HepG2 (cell line): ENCODE results near the gene RNASE4. TPM values are rescaled to one million over a fixed set of nuclear protein-coding genes. Genes with fewer than 3 reads are reported as not detected.

Experiments used
- ARID2 ChIP-seq: sonication (generic); formaldehyde crosslinking; IDR thresholded peaks from 2 replicates; pipeline ENCODE4 v1.8.1; 2022; ENCODE audit warnings: mild to moderate bottlenecking, missing genetic modification reagents, borderline replicate concordance
- ATM ChIP-seq: fragments of 450-650 bp; IDR thresholded peaks from 2 replicates; pipeline ENCODE4 v1.7.1; 2017; ENCODE audit warnings: mild to moderate bottlenecking, borderline replicate concordance
- CENPX ChIP-seq: sonication (generic); formaldehyde crosslinking; IDR thresholded peaks from 2 replicates; pipeline ENCODE4 v1.9.0; 2021; ENCODE audit warnings: mild to moderate bottlenecking, missing genetic modification reagents, moderate library complexity
- FIP1L1 ChIP-seq: fragments of 200-400 bp; formaldehyde crosslinking; IDR thresholded peaks from 2 replicates; pipeline ENCODE4 v1.6.1; 2018; ENCODE audit warnings: low read depth, mild to moderate bottlenecking, low read length, moderate library complexity, borderline replicate concordance; ENCODE audit not compliant: insufficient read depth
- FOXO1 ChIP-seq: sonication (generic); formaldehyde crosslinking; IDR thresholded peaks from 2 replicates; pipeline ENCODE4 v1.4.0; 2020; ENCODE audit warnings: missing genetic modification reagents
- GPBP1L1 ChIP-seq: sonication (generic); formaldehyde crosslinking; IDR thresholded peaks from 2 replicates; pipeline ENCODE4 v1.5.0; 2020; ENCODE audit warnings: mild to moderate bottlenecking, missing genetic modification reagents
- KDM5B ChIP-seq: sonication (generic); formaldehyde crosslinking; IDR thresholded peaks from 2 replicates; pipeline ENCODE4 v1.4.0; 2020; ENCODE audit warnings: missing genetic modification reagents, mild to moderate bottlenecking, borderline replicate concordance
- RBAK ChIP-seq: sonication (generic); formaldehyde crosslinking; IDR thresholded peaks from 2 replicates; pipeline ENCODE4 v1.5.1; 2020; ENCODE audit warnings: mild to moderate bottlenecking, missing genetic modification reagents
- RCOR2 ChIP-seq: IDR thresholded peaks from 2 replicates; pipeline ENCODE4 v1.6.1; 2016; ENCODE audit warnings: missing biosample characterization, missing genetic modification reagents
- ZBED4 ChIP-seq: sonication (generic); formaldehyde crosslinking; IDR thresholded peaks from 2 replicates; pipeline ENCODE4 v1.4.0; 2020; ENCODE audit warnings: missing genetic modification reagents, borderline replicate concordance
- ZBTB21 ChIP-seq: sonication (generic); formaldehyde crosslinking; IDR thresholded peaks from 2 replicates; pipeline ENCODE4 v1.4.0; 2020; ENCODE audit warnings: missing genetic modification reagents
- ZNF274 ChIP-seq: sonication (generic); formaldehyde crosslinking; IDR thresholded peaks from 2 replicates; pipeline ENCODE4 v1.5.1; 2020; ENCODE audit warnings: mild to moderate bottlenecking, missing genetic modification reagents
- ZNF282 ChIP-seq: fragments of 450-650 bp; IDR thresholded peaks from 2 replicates; pipeline ENCODE4 v1.6.1; 2018; ENCODE audit not compliant: partially characterized antibody
- ZNF317 ChIP-seq: sonication (generic); formaldehyde crosslinking; IDR thresholded peaks from 2 replicates; pipeline ENCODE4 v1.5.0; 2020; ENCODE audit warnings: mild to moderate bottlenecking, missing genetic modification reagents
- ZNF589 ChIP-seq: sonication (generic); formaldehyde crosslinking; conservative IDR thresholded peaks from 2 replicates; pipeline ENCODE4 v1.8.0; 2022; ENCODE audit warnings: mild to moderate bottlenecking, moderate library complexity, missing genetic modification reagents
- ZNF598 ChIP-seq: sonication (generic); formaldehyde crosslinking; IDR thresholded peaks from 2 replicates; pipeline ENCODE4 v1.5.1; 2020; ENCODE audit warnings: mild to moderate bottlenecking, missing genetic modification reagents, borderline replicate concordance
- ZNF615 ChIP-seq: sonication (generic); formaldehyde crosslinking; IDR thresholded peaks from 2 replicates; pipeline ENCODE4 v1.5.0; 2020; ENCODE audit warnings: mild to moderate bottlenecking, missing genetic modification reagents, borderline replicate concordance
- ZNF792 ChIP-seq: IDR thresholded peaks from 2 replicates; pipeline ENCODE4 v1.6.1; 2016
- polyA plus RNA-seq, 8 experiments: library from polyadenylated mRNA; depleted of rRNA in 3 of 8; stranded (reverse) in 7 of 8; unstranded in 1 of 8; fragments of >200 nt; fragmentation: Illumina TruSeq in 4 of 8; extraction: Trizol in 4 of 8; gene quantifications; 2 replicates each; pipeline versions ENCODE4 v1.2.1 to v1.2.3, GENCODE V29; 2011 to 2016; ENCODE audit warnings: low read depth in 4 of 8, missing spikeins in 1 of 8, mixed read lengths in 1 of 8; ENCODE audit not compliant: insufficient read depth in 1 of 8
- total RNA-seq, 5 experiments: library from RNA; depleted of rRNA; stranded (reverse); fragments of >200 nt; fragmentation: Illumina TruSeq; extraction: Trizol; gene quantifications; 2 replicates each; pipeline ENCODE4 v1.2.3, GENCODE V29; 2016; ENCODE audit warnings: low read depth in 1 of 5
- TF ChIP-seq, protein P1 (sequence below): sonication (generic); formaldehyde crosslinking; IDR thresholded peaks from 2 replicates; pipeline ENCODE4 v1.5.0; 2020; ENCODE audit warnings: mild to moderate bottlenecking, missing genetic modification reagents
- TF ChIP-seq, protein P2 (sequence below): sonication (generic); formaldehyde crosslinking; IDR thresholded peaks from 2 replicates; pipeline ENCODE4 v1.5.0; 2020; ENCODE audit warnings: mild to moderate bottlenecking, missing genetic modification reagents, moderate library complexity

RNASE4 gene
- total and polyA plus RNA-seq, 2 of the 13 experiments (the other 11 are each of a cell fraction or from before 2014, with no cell fraction given): 109 to 983 TPM

DNA sequence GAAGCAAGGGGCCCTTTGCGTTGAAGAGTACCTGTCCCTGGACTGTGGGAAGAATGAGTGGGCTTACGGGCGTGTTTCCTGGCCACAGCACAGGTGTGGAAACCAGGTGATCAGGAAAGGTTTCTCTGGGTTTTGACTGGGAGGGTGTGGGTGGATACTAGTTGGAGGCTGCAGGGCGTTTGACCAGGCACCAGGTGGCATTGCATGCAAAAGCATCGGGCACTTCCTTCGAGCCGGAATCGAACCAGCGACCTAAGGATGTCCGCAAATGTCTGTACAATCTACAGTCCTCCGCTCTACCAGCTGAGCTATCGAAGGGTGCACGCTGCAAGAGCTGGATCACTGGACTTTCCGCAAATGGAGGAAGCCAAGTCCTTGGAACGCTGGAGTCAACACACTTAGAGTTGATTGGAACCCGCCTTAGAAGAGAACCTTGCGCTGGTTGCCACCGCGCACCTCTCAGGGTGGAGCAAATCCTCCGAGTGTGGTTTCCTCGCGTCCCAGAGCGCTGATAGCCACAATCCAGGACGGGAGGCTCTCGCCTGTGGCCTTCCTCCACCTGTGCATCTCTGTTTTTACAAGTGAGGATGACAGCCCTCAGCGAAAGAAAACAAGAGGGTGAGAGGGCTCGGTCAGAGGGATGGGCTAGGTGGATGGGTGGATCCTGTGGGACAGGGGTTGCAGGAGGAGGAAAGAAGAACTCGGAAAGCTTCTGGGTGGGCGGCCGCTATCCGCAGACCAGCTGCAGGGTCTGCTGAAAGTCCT lies 21.2 kb upstream of the RNASE4 start (continued):
- TF ChIP-seq RBAK: no peak
- no peak for TF ChIP-seq ZNF317 (CRISPR knock-in tag)
- no peak for TF ChIP-seq GPBP1L1 (CRISPR knock-in tag)
- no peak for TF ChIP-seq FOXO1
- TF ChIP-seq ZNF282: no peak
- no peak for TF ChIP-seq ZNF598 (CRISPR knock-in tag)
- TF ChIP-seq, protein P1, sequence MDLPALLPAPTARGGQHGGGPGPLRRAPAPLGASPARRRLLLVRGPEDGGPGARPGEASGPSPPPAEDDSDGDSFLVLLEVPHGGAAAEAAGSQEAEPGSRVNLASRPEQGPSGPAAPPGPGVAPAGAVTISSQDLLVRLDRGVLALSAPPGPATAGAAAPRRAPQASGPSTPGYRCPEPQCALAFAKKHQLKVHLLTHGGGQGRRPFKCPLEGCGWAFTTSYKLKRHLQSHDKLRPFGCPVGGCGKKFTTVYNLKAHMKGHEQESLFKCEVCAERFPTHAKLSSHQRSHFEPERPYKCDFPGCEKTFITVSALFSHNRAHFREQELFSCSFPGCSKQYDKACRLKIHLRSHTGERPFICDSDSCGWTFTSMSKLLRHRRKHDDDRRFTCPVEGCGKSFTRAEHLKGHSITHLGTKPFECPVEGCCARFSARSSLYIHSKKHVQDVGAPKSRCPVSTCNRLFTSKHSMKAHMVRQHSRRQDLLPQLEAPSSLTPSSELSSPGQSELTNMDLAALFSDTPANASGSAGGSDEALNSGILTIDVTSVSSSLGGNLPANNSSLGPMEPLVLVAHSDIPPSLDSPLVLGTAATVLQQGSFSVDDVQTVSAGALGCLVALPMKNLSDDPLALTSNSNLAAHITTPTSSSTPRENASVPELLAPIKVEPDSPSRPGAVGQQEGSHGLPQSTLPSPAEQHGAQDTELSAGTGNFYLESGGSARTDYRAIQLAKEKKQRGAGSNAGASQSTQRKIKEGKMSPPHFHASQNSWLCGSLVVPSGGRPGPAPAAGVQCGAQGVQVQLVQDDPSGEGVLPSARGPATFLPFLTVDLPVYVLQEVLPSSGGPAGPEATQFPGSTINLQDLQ (CRISPR knock-in tag): no peak
- TF ChIP-seq KDM5B (CRISPR knock-in tag): peak; percentile 64; the same call in 1 of the 2 replicates
- TF ChIP-seq ZNF589: no peak
- no peak for TF ChIP-seq ZNF792 (CRISPR knock-in tag)
- no peak for TF ChIP-seq ZNF274 (CRISPR knock-in tag)
- TF ChIP-seq ATM: no peak
- 0 out of 2 replicates have a peak, but pooled peaks have one; percentile 50 for TF ChIP-seq ZNF615 (CRISPR knock-in tag)
- no peak for TF ChIP-seq FIP1L1
- TF ChIP-seq, protein P2, sequence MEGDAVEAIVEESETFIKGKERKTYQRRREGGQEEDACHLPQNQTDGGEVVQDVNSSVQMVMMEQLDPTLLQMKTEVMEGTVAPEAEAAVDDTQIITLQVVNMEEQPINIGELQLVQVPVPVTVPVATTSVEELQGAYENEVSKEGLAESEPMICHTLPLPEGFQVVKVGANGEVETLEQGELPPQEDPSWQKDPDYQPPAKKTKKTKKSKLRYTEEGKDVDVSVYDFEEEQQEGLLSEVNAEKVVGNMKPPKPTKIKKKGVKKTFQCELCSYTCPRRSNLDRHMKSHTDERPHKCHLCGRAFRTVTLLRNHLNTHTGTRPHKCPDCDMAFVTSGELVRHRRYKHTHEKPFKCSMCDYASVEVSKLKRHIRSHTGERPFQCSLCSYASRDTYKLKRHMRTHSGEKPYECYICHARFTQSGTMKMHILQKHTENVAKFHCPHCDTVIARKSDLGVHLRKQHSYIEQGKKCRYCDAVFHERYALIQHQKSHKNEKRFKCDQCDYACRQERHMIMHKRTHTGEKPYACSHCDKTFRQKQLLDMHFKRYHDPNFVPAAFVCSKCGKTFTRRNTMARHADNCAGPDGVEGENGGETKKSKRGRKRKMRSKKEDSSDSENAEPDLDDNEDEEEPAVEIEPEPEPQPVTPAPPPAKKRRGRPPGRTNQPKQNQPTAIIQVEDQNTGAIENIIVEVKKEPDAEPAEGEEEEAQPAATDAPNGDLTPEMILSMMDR: peak; percentile 88
- TF ChIP-seq RCOR2 (CRISPR knock-in tag): peak; percentile 64; the same call in 1 of the 2 replicates
- TF ChIP-seq CENPX (CRISPR knock-in tag): no peak
- no peak for TF ChIP-seq ZBED4 (CRISPR knock-in tag)
- no peak for TF ChIP-seq ARID2 (CRISPR knock-in tag)
- TF ChIP-seq ZBTB21: no peak
